HCT116 (cell line): ENCODE measurements around the gene LAMA1. TPM values are rescaled to one million over a fixed set of nuclear protein-coding genes. Genes with fewer than 3 reads are reported as not detected.

Experiments used
- ATAC-seq: fragments of 200-7000 bp; cut with Tn5 transposase; 2 replicates; pipeline ENCODE4 v1.9.1; 2020; ENCODE audit warnings: mild to moderate bottlenecking, moderate library complexity
- BruUV-seq: library from RNA; stranded (reverse); fragments of 400-500 nt; replicated peaks from 2 replicates; lab custom pipeline; 2021; lab: Mats Ljungman, UMichigan
- CTCF ChIA-PET: fragments of 300-600 bp; sonication (Branson Sonifier 250); formaldehyde crosslinking; loops from one replicate; lab custom pipeline; 2021; ENCODE audit warnings: antibody characterized with exemption; lab: Charles Lee
- POLR2A ChIA-PET: fragments of 300-600, 350-600 bp; sonication (Branson Sonifier 250); formaldehyde crosslinking; loops from one replicate; lab custom pipeline; 2021; ENCODE audit warnings: antibody characterized with exemption; lab: Charles Lee
- RAD21 ChIA-PET, 2 experiments: fragments of 300-600 bp; sonication (Branson Sonifier 250); formaldehyde crosslinking; loops; one replicate each; lab custom pipeline; 2023; ENCODE audit warnings: low total read pairs in 2 of 2; ENCODE audit not compliant: uncharacterized antibody in 2 of 2, unreplicated experiment in 2 of 2, low non-redundant PET in 1 of 2; lab: Charles Lee
- DNase-seq: peaks from one replicate; pipeline ENCODE4 v3.0.0-alpha.2; 2010; ENCODE audit warnings: low read depth, low spot score
- H2AFZ ChIP-seq: fragments of 200-600 bp; shearing (Covaris generic), sonication (generic); 2 replicates; pipeline ENCODE4 v1.6.1; 2017; ENCODE audit warnings: low read depth, mixed run types, mixed read lengths, antibody characterized with exemption, low read length; ENCODE audit not compliant: poor library complexity, severe bottlenecking
- H3K27ac ChIP-seq: 2 replicates; pipeline ENCODE4 v1.5.1; 2012; ENCODE audit warnings: low read depth, low read length
- H3K27me3 ChIP-seq: fragments of 200-600 bp; sonication (generic); 2 replicates; pipeline ENCODE4 v1.6.1; 2016; ENCODE audit warnings: mixed run types, low read length, mixed read lengths; ENCODE audit not compliant: insufficient read depth
- H3K36me3 ChIP-seq, 2 experiments: fragments of 200-500 bp in 1 of 2; fragments of 200-600 bp in 1 of 2; sonication (Bioruptor generic) in 1 of 2; sonication (generic) in 1 of 2; 2 replicates each; pipeline versions ENCODE4 v1.5.1 to v1.6.1; 2014 to 2016; ENCODE audit warnings: low read length in 2 of 2, inconsistent platforms in 1 of 2, mixed read lengths in 1 of 2, mixed run types in 1 of 2; ENCODE audit not compliant: insufficient read depth in 2 of 2, control insufficient read depth in 1 of 2
- H3K4me1 ChIP-seq, 2 experiments: fragments of 200-600 bp in 1 of 2; sonication (generic) in 1 of 2; 2 replicates each; pipeline versions ENCODE4 v1.5.1 to v1.6.1; 2012 to 2017; ENCODE audit warnings: low read length in 2 of 2, inconsistent platforms in 1 of 2, mild to moderate bottlenecking in 1 of 2, mixed read lengths in 1 of 2, mixed run types in 1 of 2, moderate library complexity in 1 of 2; ENCODE audit not compliant: insufficient read depth in 2 of 2, control insufficient read depth in 1 of 2
- H3K4me2 ChIP-seq: fragments of 200-600 bp; sonication (generic); 2 replicates; pipeline ENCODE4 v1.6.1; 2017; ENCODE audit warnings: mixed run types, low read length, mixed read lengths
- H3K4me3 ChIP-seq, 2 experiments: fragments of 200-600 bp in 1 of 2; sonication (generic) in 1 of 2; replicated peaks in 1 of 2; 2 replicates each; pipeline ENCODE4 v1.5.1; 2011 to 2016; ENCODE audit warnings: low read length in 2 of 2, control low read depth in 1 of 2, low read depth in 1 of 2, mild to moderate bottlenecking in 1 of 2, mixed read lengths in 1 of 2, mixed run types in 1 of 2
- H3K79me2 ChIP-seq: fragments of 200-600 bp; sonication (generic); 2 replicates; pipeline ENCODE4 v1.6.1; 2017; ENCODE audit warnings: mild to moderate bottlenecking, mixed run types, low read length, moderate library complexity, mixed read lengths; ENCODE audit not compliant: insufficient read depth
- H3K9ac ChIP-seq: fragments of 200-600 bp; sonication (generic); 2 replicates; pipeline ENCODE4 v1.6.1; 2016; ENCODE audit warnings: low read length, mixed read lengths
- H3K9me2 ChIP-seq: fragments of 200-600 bp; sonication (generic), shearing (Covaris generic); 2 replicates; pipeline ENCODE4 v1.6.1; 2017; ENCODE audit warnings: mixed run types, mild to moderate bottlenecking, moderate library complexity; ENCODE audit not compliant: insufficient read depth
- H3K9me3 ChIP-seq, 2 experiments: fragments of 200-500 bp in 1 of 2; fragments of 200-600 bp in 1 of 2; sonication (Bioruptor generic) in 1 of 2; sonication (generic) in 1 of 2; 2 replicates each; pipeline ENCODE4 v1.6.1; 2014 to 2017; ENCODE audit warnings: low read length in 2 of 2, mixed read lengths in 2 of 2, inconsistent platforms in 1 of 2, low read depth in 1 of 2, mild to moderate bottlenecking in 1 of 2, mixed run types in 1 of 2, moderate library complexity in 1 of 2; ENCODE audit not compliant: control insufficient read depth in 1 of 2, insufficient read depth in 1 of 2
- H4K20me1 ChIP-seq: fragments of 200-600 bp; sonication (generic), shearing (Covaris generic); 2 replicates; pipeline ENCODE4 v1.6.1; 2017; ENCODE audit warnings: mixed run types, mild to moderate bottlenecking, moderate library complexity; ENCODE audit not compliant: insufficient read depth
- ATF3 ChIP-seq: IDR thresholded peaks from 2 replicates; pipeline ENCODE4 v1.6.1; 2012
- CBX3 ChIP-seq: IDR thresholded peaks from 2 replicates; pipeline ENCODE4 v1.6.1; 2012; ENCODE audit warnings: low read depth
- CEBPB ChIP-seq: IDR thresholded peaks from 2 replicates; pipeline ENCODE4 v1.6.1; 2012; ENCODE audit warnings: low read depth
- CTCF ChIP-seq, 3 experiments: fragments of 200-600 bp in 1 of 3; sonication (generic) in 1 of 3; IDR thresholded peaks in 2 of 3; conservative IDR thresholded peaks in 1 of 3; 2 replicates each; pipeline ENCODE4 v1.5.1; 2012 to 2017; ENCODE audit warnings: low read depth in 2 of 3, low read length in 2 of 3, antibody characterized with exemption in 1 of 3, borderline replicate concordance in 1 of 3, control low read depth in 1 of 3, mild to moderate bottlenecking in 1 of 3, mixed read lengths in 1 of 3, mixed run types in 1 of 3, moderate library complexity in 1 of 3; ENCODE audit not compliant: insufficient read depth in 1 of 3
- EGR1 ChIP-seq: IDR thresholded peaks from 2 replicates; pipeline ENCODE4 v1.6.1; 2012; ENCODE audit warnings: low read depth
- ELF1 ChIP-seq: IDR thresholded peaks from 2 replicates; pipeline ENCODE4 v1.6.1; 2012; ENCODE audit warnings: low read depth, borderline replicate concordance
- EZH2 ChIP-seq: fragments of 200-600 bp; sonication (generic); IDR thresholded peaks from 2 replicates; pipeline ENCODE4 v1.6.1; 2017; ENCODE audit warnings: antibody characterized with exemption, mixed run types
- EZH2phosphoT487 ChIP-seq: fragments of 200-600 bp; IDR thresholded peaks from 2 replicates; pipeline ENCODE4 v1.6.1; 2018; ENCODE audit warnings: antibody characterized with exemption, borderline replicate concordance
- FOSL1 ChIP-seq: IDR thresholded peaks from 2 replicates; pipeline ENCODE4 v1.6.1; 2012; ENCODE audit warnings: low read depth
- MAX ChIP-seq: IDR thresholded peaks from 2 replicates; pipeline ENCODE4 v1.6.1; 2012
- POLR2AphosphoS5 ChIP-seq: IDR thresholded peaks from 2 replicates; pipeline ENCODE4 v1.6.1; 2011; ENCODE audit warnings: mild to moderate bottlenecking, low read depth, low read length, moderate library complexity
- REST ChIP-seq: IDR thresholded peaks from 2 replicates; pipeline ENCODE4 v1.6.1; 2012; ENCODE audit warnings: low read depth
- SIN3A ChIP-seq: IDR thresholded peaks from 2 replicates; pipeline ENCODE4 v1.6.1; 2012; ENCODE audit warnings: low read depth
- SP1 ChIP-seq: IDR thresholded peaks from 2 replicates; pipeline ENCODE4 v1.6.1; 2012; ENCODE audit warnings: low read depth
- intact Hi-C: fragments of 100-400 bp; cut with micrococcal nuclease; formaldehyde crosslinking; loops from 2 replicates; pipeline ENCODE4 v1.10.0; 2022
- total RNA-seq: library from RNA; stranded (reverse); gene quantifications from one replicate; pipeline ENCODE4 v1.2.1, GENCODE V29; 2021; ENCODE audit not compliant: unreplicated experiment

The LAMA1 gene
- total RNA-seq, 1 experiment from 2014 or later: 0.05 TPM

GRCh38 chr18:7105943-7106342 is 11.7 kb downstream of the LAMA1 start:
- Histone ChIP-seq H4K20me1 (no peaks in the 10 kb centered on the region), H3K4me2 (no peak overlapping the region), H3K9ac (no peak overlapping the region), H3K4me1 (no peaks in the 10 kb centered on the region), H3K27ac (no peak overlapping the region), H3K4me3 (no peak overlapping the region), H3K27me3 (no peaks in the 10 kb centered on the region), H3K36me3 (no peaks in the 10 kb centered on the region), H3K9me2 (no peaks in the 10 kb centered on the region), H3K9me3 (peaks cover 5 to 7% of the 10 kb centered on the region in 2 experiments; a peak in 1 of 4 replicates), H2AFZ (no peak overlapping the region), H3K79me2 (no peaks in the 10 kb centered on the region)
- TF ChIP-seq ELF1 (no peak), MAX (no peak), SP1 (no peak), REST (no peak), FOSL1 (no peak), CBX3 (no peak), CTCF (IDR thresholded peaks at IDR 0.05 in 2 of 3, conservative IDR thresholded peaks at IDR 0.05 in 1 of 3; ENCODE audit: borderline replicate concordance in 1 of 3, insufficient read depth in 1 of 3, low read depth in 2 of 3, low read length in 2 of 3) (no peak), ATF3 (no peak), EZH2 (no peak), POLR2AphosphoS5 (no peak), EGR1 (no peak), SIN3A (no peak), CEBPB (no peak), EZH2phosphoT487 (no peak)
- intact Hi-C loops: no loop called here
- ATAC-seq: no peak
- no TSS peak for BruUV-seq
- DNase-seq: no peak
- RAD21 ChIA-PET: interaction anchor here in 1 of 2 experiments (0.7 kb wide), 1 partner anchor 391 kb away, joined by 3 read pairs; no protein-coding TSS in a partner anchor
- POLR2A ChIA-PET: no interaction called here
- CTCF ChIA-PET: no interaction called here
